Measurements from ENCODE around the gene KIFAP3.

GRCh38 chr1:169968174-169968573, 106.3 kb downstream of the KIFAP3 start:
- TF ChIP-seq CTCF (IDR thresholded peaks at IDR 0.05; ENCODE audit: insufficient read depth, low read length, poor library complexity, severe bottlenecking) (no peak), EZH2phosphoT487 (conservative IDR thresholded peaks at IDR 0.05; ENCODE audit: low read length) (no peak)

Data from SU-DHL-6 (cell line).